ENCODE data around the gene TAS2R60. TPM values are rescaled to one million over a fixed set of nuclear protein-coding genes. Genes with fewer than 3 reads are reported as not detected.
A peak's percentile ranks its signal among the peaks of the same experiment; 100 is the strongest.

Gene TAS2R60
- polyA plus RNA-seq, 1 donor (not counting 4 experiments of a cell fraction or from before 2014, with no cell fraction given) = 0.17 TPM

GRCh38 chr7:143394777-143395176 is 48.5 kb upstream of the TAS2R60 start:
- no peak overlapping the region for H2AFZ ChIP-seq (ENCODE audit: control insufficient read depth, low read length)
- H3K9me3 ChIP-seq (ENCODE audit: control insufficient read depth, low read depth, low read length) = no peaks in the 10 kb centered on the region
- no peak overlapping the region for H3K27ac ChIP-seq (ENCODE audit: control insufficient read depth, insufficient read depth, low read length)
- peaks cover 4% of the 10 kb centered on the region for H3K4me1 ChIP-seq (ENCODE audit: control insufficient read depth, extremely low read depth, insufficient read depth, low read length)
- H3K9ac ChIP-seq (ENCODE audit: control insufficient read depth, extremely low read depth, insufficient read depth, low read length) = no peak overlapping the region
- no peak for FAIRE-seq
- no peak overlapping the region for H3K4me3 ChIP-seq (ENCODE audit: control insufficient read depth in 2 of 3, extremely low read depth in 1 of 3, insufficient read depth in 2 of 3, low read depth in 1 of 3, low read length in 3 of 3)
- no peak for DNase-seq (ENCODE audit: low read depth, low spot score)
- H3K27me3 ChIP-seq (ENCODE audit: control insufficient read depth, extremely low read depth, insufficient read depth, low read length) = no peaks in the 10 kb centered on the region
- TF ChIP-seq EZH2 (IDR thresholded peaks at IDR 0.05; ENCODE audit: low read length) = no peak
- no peak for TF ChIP-seq CTCF (optimal IDR thresholded peaks at IDR 0.05 in 1 of 3, IDR thresholded peaks at IDR 0.05 in 1 of 3, conservative IDR thresholded peaks at IDR 0.05 in 1 of 3; ENCODE audit: extremely low read depth in 1 of 3, insufficient read depth in 2 of 3, low read length in 3 of 3)
- H4K20me1 ChIP-seq (ENCODE audit: control insufficient read depth, extremely low read depth, insufficient read depth, low read length) = peaks cover 12% of the 10 kb centered on the region
- no peak overlapping the region for H3K4me2 ChIP-seq (ENCODE audit: control insufficient read depth, extremely low read depth, insufficient read depth, low read depth, low read length)
- no peaks in the 10 kb centered on the region for H3K79me2 ChIP-seq (ENCODE audit: control insufficient read depth, insufficient read depth, low read length)
- H3K9me1 ChIP-seq (ENCODE audit: control insufficient read depth, extremely low read depth, insufficient read depth, low read length) = no peaks in the 10 kb centered on the region
- dilution Hi-C loops (cut with MboI; ENCODE audit: extremely low pct_ligation_motif_present, low sequenced_read_pairs) = no loop called here
- H3K36me3 ChIP-seq (ENCODE audit: control insufficient read depth in 2 of 2, extremely low read depth in 1 of 2, insufficient read depth in 2 of 2, low read length in 2 of 2) = peaks cover 39 to 41% of the 10 kb centered on the region in 2 experiments

DNA sequence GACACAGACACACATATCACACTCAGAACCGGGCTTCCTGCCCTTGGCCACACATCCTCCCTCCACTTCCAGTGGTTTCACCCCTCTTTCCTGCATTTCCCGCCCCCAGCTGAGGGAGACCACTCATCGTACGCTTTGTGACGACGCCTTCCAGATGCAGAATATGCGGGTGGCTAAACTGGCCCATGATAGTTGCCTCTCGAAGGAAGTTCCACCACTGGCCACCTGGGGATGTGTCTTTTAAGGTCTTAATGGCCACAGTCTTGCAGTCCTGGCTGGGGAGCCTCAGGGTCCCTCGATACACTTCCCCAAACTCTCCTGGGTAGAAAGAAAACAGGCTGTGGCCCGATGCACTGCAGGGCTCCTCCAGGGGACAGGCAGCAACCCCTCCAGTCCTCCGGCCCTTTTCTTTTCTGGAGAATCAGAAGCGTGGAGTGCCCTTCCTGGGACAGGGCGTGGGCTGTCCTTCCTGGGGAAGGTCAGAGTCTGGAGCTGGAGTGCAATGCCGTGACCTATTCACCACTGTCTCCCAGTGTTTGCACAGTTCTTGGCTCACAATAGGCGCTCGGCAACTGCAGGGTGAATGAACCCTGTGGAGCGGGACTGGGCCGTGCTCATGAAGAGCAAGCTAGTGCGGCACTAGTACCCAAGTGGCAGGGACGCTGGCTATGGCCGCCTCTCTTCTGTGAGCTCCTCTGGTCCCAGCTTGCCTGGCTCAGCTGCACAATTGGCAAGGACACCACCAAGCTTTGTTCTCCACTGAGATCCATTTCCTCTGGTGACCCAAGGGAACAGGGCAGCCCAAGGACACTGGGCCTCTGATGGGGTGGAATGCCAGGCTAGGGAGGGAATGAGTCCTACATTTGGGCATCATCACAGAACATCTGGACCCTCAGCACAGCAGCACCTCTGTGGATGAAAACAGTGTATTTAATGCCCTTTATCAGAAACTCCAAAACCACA is 47.8 kb upstream of the TAS2R60 start:
- Histone ChIP-seq H3K4me3 (ENCODE audit: control insufficient read depth in 2 of 3, extremely low read depth in 1 of 3, insufficient read depth in 2 of 3, low read depth in 1 of 3, low read length in 3 of 3) (no peak overlapping the region), H4K20me1 (ENCODE audit: control insufficient read depth, extremely low read depth, insufficient read depth, low read length) (peaks cover 8% of the 10 kb centered on the region), H3K4me1 (ENCODE audit: control insufficient read depth, extremely low read depth, insufficient read depth, low read length) (peaks cover 4% of the 10 kb centered on the region), H3K9me3 (ENCODE audit: control insufficient read depth, low read depth, low read length) (no peaks in the 10 kb centered on the region), H3K9ac (ENCODE audit: control insufficient read depth, extremely low read depth, insufficient read depth, low read length) (no peak overlapping the region), H3K9me1 (ENCODE audit: control insufficient read depth, extremely low read depth, insufficient read depth, low read length) (no peaks in the 10 kb centered on the region), H2AFZ (ENCODE audit: control insufficient read depth, low read length) (no peak overlapping the region), H3K27me3 (ENCODE audit: control insufficient read depth, extremely low read depth, insufficient read depth, low read length) (no peaks in the 10 kb centered on the region), H3K79me2 (ENCODE audit: control insufficient read depth, insufficient read depth, low read length) (no peaks in the 10 kb centered on the region), H3K36me3 (ENCODE audit: control insufficient read depth in 2 of 2, extremely low read depth in 1 of 2, insufficient read depth in 2 of 2, low read length in 2 of 2) (peaks cover 33 to 35% of the 10 kb centered on the region in 2 experiments), H3K4me2 (ENCODE audit: control insufficient read depth, extremely low read depth, insufficient read depth, low read depth, low read length) (no peak overlapping the region), H3K27ac (ENCODE audit: control insufficient read depth, insufficient read depth, low read length) (no peak overlapping the region)
- dilution Hi-C loops (cut with MboI; ENCODE audit: extremely low pct_ligation_motif_present, low sequenced_read_pairs) = no loop called here
- FAIRE-seq (no peak), DNase-seq (ENCODE audit: low read depth, low spot score) (no peak)
- TF ChIP-seq EZH2 (IDR thresholded peaks at IDR 0.05; ENCODE audit: low read length) = no peak
- peak in 2 of 3 experiments; percentile 19 to 25 for TF ChIP-seq CTCF (optimal IDR thresholded peaks at IDR 0.05 in 1 of 3, IDR thresholded peaks at IDR 0.05 in 1 of 3, conservative IDR thresholded peaks at IDR 0.05 in 1 of 3; ENCODE audit: extremely low read depth in 1 of 3, insufficient read depth in 2 of 3, low read length in 3 of 3)

Data from keratinocyte (primary cell).